Mesodermal cell (in vitro differentiated cells): ENCODE measurements around the gene PAQR6.

ENCODE experiments used
- H3K27ac ChIP-seq: 2 replicates; pipeline ENCODE4 v1.7.0; 2013; ENCODE audit warnings: mild to moderate bottlenecking, low read depth, low read length, moderate library complexity; ENCODE audit not compliant: severe bottlenecking
- H3K36me3 ChIP-seq: 2 replicates; pipeline ENCODE4 v1.7.1; 2013; ENCODE audit warnings: mild to moderate bottlenecking, low read length, moderate library complexity; ENCODE audit not compliant: control insufficient read depth, insufficient read depth
- H3K4me1 ChIP-seq: one replicate; pipeline ENCODE4 v1.7.1; 2013; ENCODE audit warnings: mild to moderate bottlenecking, low read length; ENCODE audit not compliant: insufficient read depth, control insufficient read depth, poor library complexity, severe bottlenecking
- H3K4me3 ChIP-seq: 2 replicates; pipeline ENCODE4 v1.7.0; 2013; ENCODE audit warnings: low read length, control low read depth, mild to moderate bottlenecking; ENCODE audit not compliant: insufficient read depth, poor library complexity, severe bottlenecking; ENCODE audit errors: extremely low read depth
- H3K9me3 ChIP-seq: 2 replicates; pipeline ENCODE4 v1.7.1; 2013; ENCODE audit warnings: mild to moderate bottlenecking, low read length, moderate library complexity; ENCODE audit not compliant: control insufficient read depth
- WGBS, 2 experiments: methylation state at CpG; one replicate each; pipeline ENCODE4 v1.1.5; 2013; ENCODE audit warnings: missing lambda C conversion rate in 2 of 2; ENCODE audit not compliant: insufficient coverage in 2 of 2; 5-methylcytosine and 5-hydroxymethylcytosine counted together

PAQR6 gene

DNA sequence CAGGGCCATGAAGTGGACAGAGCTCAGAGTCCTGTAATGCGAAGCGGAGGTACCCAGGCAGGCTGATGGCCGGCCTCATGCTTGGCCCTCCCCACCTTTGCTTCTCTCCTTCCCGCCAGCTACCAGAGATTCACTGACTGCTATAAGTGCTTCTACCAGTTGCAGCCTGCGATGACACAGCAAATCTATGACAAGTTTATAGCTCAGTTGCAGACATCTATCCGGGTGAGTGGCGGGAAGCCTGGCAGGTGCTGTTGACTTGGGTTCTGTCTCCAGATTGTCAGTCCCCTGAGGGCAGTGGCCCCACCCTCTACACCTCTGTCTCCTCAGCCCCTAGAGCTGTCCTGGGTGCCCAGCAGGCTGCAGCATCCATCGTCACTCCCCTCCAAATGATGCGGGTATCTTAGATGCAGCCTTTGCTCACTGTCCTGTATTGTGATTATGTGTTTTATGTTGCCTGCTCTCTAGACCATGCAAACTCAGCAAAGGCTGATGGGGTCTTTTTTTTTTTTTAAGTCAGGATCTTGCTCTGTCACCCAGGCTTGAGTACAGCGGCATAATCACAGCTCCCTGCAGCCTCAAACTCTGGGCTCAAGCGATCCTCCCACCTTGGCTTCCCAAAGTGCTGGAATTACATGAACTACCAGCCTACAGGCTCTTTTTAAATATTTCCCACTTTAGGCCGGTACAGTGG is 15.5 kb downstream of the PAQR6 start:
- WGBS, 2 experiments, result 93 to 96% methylated on average over 9 to 12 of the region's 12 CpGs
- Histone ChIP-seq H3K9me3 (no peaks in the 10 kb centered on the region), H3K4me3 (no peak overlapping the region), H3K36me3 (peaks cover 39% of the 10 kb centered on the region), H3K27ac (no peak overlapping the region), H3K4me1 (peaks cover 14% of the 10 kb centered on the region)

DNA sequence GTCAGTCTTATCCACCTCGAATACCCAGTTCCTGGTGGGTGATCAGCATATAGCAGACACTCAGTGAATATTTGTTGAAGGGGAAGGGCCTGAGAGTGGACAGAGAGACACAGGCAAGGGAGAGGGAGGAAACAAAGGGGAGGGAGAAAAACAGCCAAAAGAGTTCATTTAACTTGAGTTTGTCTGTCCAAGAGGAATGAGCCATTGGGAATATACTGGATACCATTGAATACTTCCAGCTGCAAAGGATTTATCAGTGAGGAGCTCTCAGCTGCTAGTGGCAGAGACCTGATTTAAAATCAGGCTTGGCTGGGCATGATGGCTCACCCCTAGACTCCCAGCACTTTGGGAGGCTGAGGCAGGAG is 17.4 kb downstream of the PAQR6 start:
- peaks cover 35% of the 10 kb centered on the region for H3K36me3 ChIP-seq
- no peak overlapping the region for H3K4me3 ChIP-seq
- 100% methylated on average over 1 of the region's 1 CpG; no CpG with 5 or more reads in 1 of the 2 experiments for WGBS, 2 experiments
- no peaks in the 10 kb centered on the region for H3K9me3 ChIP-seq
- H3K27ac ChIP-seq, result no peak overlapping the region
- peaks cover 16% of the 10 kb centered on the region for H3K4me1 ChIP-seq

GRCh38 chr1:156229809-156230472 is 17.9 kb downstream of the PAQR6 start:
- H3K9me3 ChIP-seq, result no peaks in the 10 kb centered on the region
- H3K36me3 ChIP-seq, result peaks cover 35% of the 10 kb centered on the region
- H3K27ac ChIP-seq, result no peak overlapping the region
- peaks cover 18% of the 10 kb centered on the region for H3K4me1 ChIP-seq
- no peak overlapping the region for H3K4me3 ChIP-seq
- 92 to 95% methylated on average over 8 to 9 of the region's 11 CpGs for WGBS, 2 experiments

- H3K4me3 ChIP-seq, result no peak overlapping the region
- no peak overlapping the region for H3K27ac ChIP-seq
- no peaks in the 10 kb centered on the region for H3K9me3 ChIP-seq
- H3K4me1 ChIP-seq, result peaks cover 18% of the 10 kb centered on the region
- peaks cover 39% of the 10 kb centered on the region for H3K36me3 ChIP-seq
- WGBS, 2 experiments, result 80 to 89% methylated on average over 3 to 6 of the region's 7 CpGs
Observed at GRCh38 chr1:156228501-156228900, 19.4 kb downstream of the PAQR6 start.

- WGBS, 2 experiments, result 89 to 96% methylated on average over 4 of the region's 4 CpGs
- H3K9me3 ChIP-seq, result no peaks in the 10 kb centered on the region
- H3K36me3 ChIP-seq, result peaks cover 51% of the 10 kb centered on the region
- peaks cover 4% of the 10 kb centered on the region for H3K4me1 ChIP-seq
- H3K4me3 ChIP-seq, result no peak overlapping the region
- no peak overlapping the region for H3K27ac ChIP-seq
Observed at GRCh38 chr1:156226782-156227181, 21.1 kb downstream of the PAQR6 start.

DNA sequence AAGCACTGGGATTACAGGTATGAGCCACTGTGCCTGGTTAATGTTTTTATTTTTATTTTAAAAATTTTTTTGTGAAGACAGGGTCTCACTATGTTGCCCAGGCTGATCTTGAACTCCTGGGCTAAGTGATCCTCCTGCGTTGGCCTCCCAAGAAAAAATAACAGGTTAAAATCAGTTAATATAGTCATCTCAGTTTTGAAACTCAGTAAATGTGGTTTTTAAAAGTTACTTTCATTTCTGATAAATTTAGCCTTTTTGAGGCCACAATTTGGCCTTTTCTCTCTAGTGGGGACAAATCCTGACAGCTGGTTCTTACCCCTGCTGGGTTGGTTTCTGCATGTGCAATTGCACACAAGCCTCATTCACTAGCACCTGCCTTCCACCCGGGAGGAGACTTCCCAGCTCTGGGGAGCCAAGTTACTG is 21.7 kb downstream of the PAQR6 start:
- Histone ChIP-seq H3K4me3 (no peak overlapping the region), H3K27ac (no peak overlapping the region), H3K9me3 (no peaks in the 10 kb centered on the region), H3K36me3 (peaks cover 57% of the 10 kb centered on the region), H3K4me1 (peaks cover 4% of the 10 kb centered on the region)
- WGBS, 2 experiments, result no CpG with 5 or more reads among the region's 2 CpGs

- H3K27ac ChIP-seq, result no peak overlapping the region
- 0% methylated on average over 1 of the region's 2 CpGs; no CpG with 5 or more reads in 1 of the 2 experiments for WGBS, 2 experiments
- peaks cover 61% of the 10 kb centered on the region for H3K36me3 ChIP-seq
- H3K4me1 ChIP-seq, result peaks cover 4% of the 10 kb centered on the region
- H3K9me3 ChIP-seq, result no peaks in the 10 kb centered on the region
- no peak overlapping the region for H3K4me3 ChIP-seq
Observed at GRCh38 chr1:156225677-156226014, 22.2 kb downstream of the PAQR6 start.

DNA sequence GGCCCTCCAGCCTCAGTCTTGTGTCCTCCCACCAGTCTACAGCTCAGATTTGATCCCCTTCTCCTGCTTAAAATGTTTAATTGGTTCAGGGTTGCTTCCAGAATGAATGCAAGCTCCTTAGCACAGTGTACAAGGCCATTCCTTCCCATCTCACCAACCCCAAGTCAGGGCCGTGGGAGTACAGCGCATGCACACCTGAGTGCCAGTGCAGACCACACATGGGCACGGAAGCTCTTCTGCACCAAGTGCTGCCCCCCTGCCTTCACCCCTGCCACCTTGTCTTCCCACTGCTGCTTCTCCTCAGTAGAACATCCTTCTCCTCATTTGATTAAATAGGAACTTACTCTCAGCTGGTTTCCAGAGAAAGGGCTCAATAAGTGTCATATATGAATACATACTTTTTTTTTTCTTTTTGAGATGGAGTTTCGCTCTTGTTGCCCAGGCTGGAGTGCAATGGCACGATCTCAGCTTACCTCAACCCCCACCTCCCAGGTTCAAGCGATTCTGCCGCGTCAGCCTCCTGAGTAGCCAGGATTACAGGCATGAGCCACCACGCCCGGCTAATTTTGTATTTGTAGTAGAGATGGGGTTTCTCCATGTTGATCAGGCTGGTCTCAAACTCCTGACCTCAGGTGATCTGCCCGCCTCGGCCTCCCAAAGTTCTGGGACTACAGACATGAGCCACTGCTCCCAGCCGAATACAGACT is 25.7 kb downstream of the PAQR6 start:
- H3K4me1 ChIP-seq, result peaks cover 4% of the 10 kb centered on the region
- H3K9me3 ChIP-seq, result no peaks in the 10 kb centered on the region
- H3K27ac ChIP-seq, result no peak overlapping the region
- WGBS, 2 experiments, result 87 to 95% methylated on average over 6 to 7 of the region's 13 CpGs
- peaks cover 53% of the 10 kb centered on the region for H3K36me3 ChIP-seq
- no peak overlapping the region for H3K4me3 ChIP-seq

GRCh38 chr1:156220226-156220625 is 27.6 kb downstream of the PAQR6 start:
- H3K4me3 ChIP-seq, result no peak overlapping the region
- H3K4me1 ChIP-seq, result peaks cover under 1% of the 10 kb centered on the region
- no peak overlapping the region for H3K27ac ChIP-seq
- H3K9me3 ChIP-seq, result no peaks in the 10 kb centered on the region
- WGBS, 2 experiments, result 100% methylated on average over 4 to 7 of the region's 9 CpGs
- peaks cover 46% of the 10 kb centered on the region for H3K36me3 ChIP-seq

DNA sequence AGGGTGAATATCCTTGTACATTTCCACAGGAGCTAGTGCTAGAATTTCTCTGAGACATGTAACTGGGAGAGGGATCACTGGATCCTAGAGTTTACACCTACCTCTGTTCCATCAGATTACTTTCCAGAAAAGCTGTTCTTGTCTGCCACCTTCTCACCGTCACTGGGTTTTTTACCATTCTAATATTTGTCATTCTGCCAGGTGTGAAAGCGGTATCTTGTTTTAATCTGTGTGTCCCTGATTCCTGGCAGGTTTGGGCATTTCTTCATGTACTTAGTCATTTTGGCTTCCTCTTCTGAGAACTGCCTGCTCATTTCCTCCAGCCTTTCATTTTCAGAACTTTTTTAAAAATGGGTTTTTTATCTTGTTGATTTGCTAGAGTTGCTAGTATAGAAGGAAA is 30.0 kb downstream of the PAQR6 start:
- H3K4me1 ChIP-seq, result no peaks in the 10 kb centered on the region
- no peaks in the 10 kb centered on the region for H3K9me3 ChIP-seq
- H3K4me3 ChIP-seq, result no peak overlapping the region
- peak overlapping the region; percentile 5 for H3K27ac ChIP-seq
- peaks cover 43% of the 10 kb centered on the region for H3K36me3 ChIP-seq
- 93% methylated on average over 2 of the region's 2 CpGs; no CpG with 5 or more reads in 1 of the 2 experiments for WGBS, 2 experiments
